Sigmoid colon (tissue), 4 donors: ENCODE results near the gene POLR2M.

Experiments used
- CTCF ChIP-seq, 4 experiments: fragments of 450-650 bp in 3 of 4; fragments of 200-600 bp in 1 of 4; IDR thresholded peaks; one replicate each; pipeline ENCODE4 v1.5.1; 2016 to 2019; ENCODE audit warnings: antibody characterized with exemption in 4 of 4, mild to moderate bottlenecking in 3 of 4, moderate library complexity in 2 of 4
- EP300 ChIP-seq, 4 donors: sonication (generic); formaldehyde crosslinking; IDR thresholded peaks; one replicate each; pipeline ENCODE4 v1.6.1; 2017; ENCODE audit warnings: antibody characterized with exemption in 4 of 4
- POLR2AphosphoS5 ChIP-seq, 4 donors: sonication (generic); formaldehyde crosslinking; IDR thresholded peaks; one replicate each; pipeline ENCODE4 v1.6.1; 2017; ENCODE audit warnings: antibody characterized with exemption in 4 of 4

- TF ChIP-seq CTCF (IDR thresholded peaks at IDR 0.05) (no peak), EP300 (IDR thresholded peaks at IDR 0.05) (no peak), POLR2AphosphoS5 (IDR thresholded peaks at IDR 0.05) (no peak)
Observed at GRCh38 chr15:57665194-57665593, 41.3 kb upstream of the POLR2M start.
